Esophagus muscularis mucosa (tissue), 3 donors: ENCODE data around the gene PARG.
"Not testable (repeated sequence)": the region's sequence is repeated elsewhere in the genome, so short reads cannot be mapped to it uniquely, and the experiment has no call there.

Experiments used
- CTCF ChIP-seq, 3 experiments: fragments of 200-600 bp in 2 of 3; fragments of 450-650 bp in 1 of 3; sonication (generic) in 2 of 3; IDR thresholded peaks; one replicate each; pipeline ENCODE4 v1.5.1; 2017 to 2019; ENCODE audit warnings: antibody characterized with exemption in 3 of 3, mild to moderate bottlenecking in 2 of 3, moderate library complexity in 1 of 3
- POLR2A ChIP-seq: fragments of 450-650 bp; IDR thresholded peaks from one replicate; pipeline ENCODE4 v1.6.1; 2017; ENCODE audit warnings: antibody characterized with exemption, moderate library complexity, mild to moderate bottlenecking, low read depth
- POLR2AphosphoS5 ChIP-seq, 2 donors: sonication (generic); formaldehyde crosslinking; IDR thresholded peaks; one replicate each; pipeline ENCODE4 v1.6.1; 2017; ENCODE audit warnings: antibody characterized with exemption in 2 of 2

DNA sequence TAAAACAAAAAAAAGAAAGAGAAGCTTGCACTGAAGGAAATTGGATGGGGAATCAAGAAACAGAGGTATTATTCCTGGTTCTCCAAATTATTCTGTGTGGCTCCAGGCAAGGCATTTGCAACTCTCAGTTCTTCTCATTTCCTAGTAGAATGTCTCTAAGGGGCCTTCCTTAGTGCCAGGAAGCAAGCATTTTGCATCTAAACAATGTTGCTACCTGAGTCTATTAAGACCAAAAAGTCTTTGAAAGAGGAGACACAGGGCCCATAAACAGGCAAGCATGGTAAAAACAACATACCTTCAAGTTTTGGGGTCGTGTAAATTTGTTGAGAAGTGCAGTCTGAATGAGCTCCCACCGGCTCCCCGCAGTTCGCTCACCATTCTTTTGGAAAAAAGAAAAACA, 19.8 kb downstream of the PARG start:
- not testable (repeated sequence) for TF ChIP-seq POLR2AphosphoS5 (IDR thresholded peaks at IDR 0.05); CTCF (IDR thresholded peaks at IDR 0.05); POLR2A
